ENCODE results near the gene POLR2L.

Gene POLR2L

DNA sequence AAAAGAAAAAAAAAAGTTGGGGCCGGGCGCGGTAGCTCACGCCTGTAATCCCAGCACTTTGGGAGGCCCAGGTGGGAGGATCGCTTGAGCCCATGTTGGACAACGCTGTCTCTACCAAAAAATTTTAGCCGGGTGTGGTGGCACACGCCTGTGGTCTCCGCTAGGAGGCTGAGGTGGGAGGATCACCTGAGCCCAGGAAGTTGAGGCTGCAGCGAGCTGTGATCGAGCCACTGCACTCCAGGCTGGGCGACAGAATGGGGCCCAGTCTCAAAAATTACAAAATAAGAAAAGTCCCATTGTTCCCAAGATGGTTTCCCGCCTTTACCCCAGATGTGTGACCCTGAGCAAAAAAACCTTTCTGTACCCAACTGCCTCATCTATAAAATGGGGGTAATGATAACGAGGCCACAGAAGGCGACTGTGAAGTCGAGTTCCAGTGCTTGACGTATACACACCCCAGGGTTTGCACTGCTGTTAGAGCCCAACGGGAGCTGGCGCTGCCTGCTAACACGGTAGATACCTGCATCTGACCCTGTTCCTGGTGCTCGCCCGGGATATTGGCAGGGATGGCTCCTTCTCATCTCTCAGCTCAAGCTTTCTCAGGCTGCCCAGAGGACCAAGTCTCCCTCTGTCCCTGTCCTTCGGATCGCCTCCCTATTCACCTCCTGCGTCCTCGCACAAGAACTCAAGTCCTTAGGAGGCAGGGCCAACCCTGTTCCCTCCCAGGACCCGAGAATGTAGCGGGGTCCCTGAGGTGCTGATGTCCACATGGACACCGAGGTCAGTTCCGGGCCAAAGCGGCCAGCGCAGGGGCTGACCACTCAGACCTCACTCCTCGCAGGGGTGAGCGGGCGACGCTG, 33.7 kb downstream of the POLR2L start:
- no peak for DNase-seq

DNA sequence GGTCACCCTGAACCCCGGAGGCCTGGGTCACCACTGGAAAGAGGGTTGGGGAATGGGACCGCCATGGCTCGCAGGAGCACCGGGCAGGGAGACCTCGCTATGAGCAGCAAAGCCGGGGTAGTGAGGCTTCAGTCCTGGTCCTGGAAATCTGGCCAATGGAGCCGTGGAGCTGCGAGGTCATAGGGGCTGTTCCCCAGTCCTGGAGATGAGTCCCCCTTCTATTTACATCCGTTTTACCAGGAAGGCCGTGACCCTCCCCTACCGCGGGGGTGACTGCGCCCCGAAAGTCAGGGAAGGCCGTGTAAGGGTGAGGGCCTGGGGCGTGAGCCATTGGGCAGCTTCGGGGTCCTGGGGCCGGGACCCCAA, 37.7 kb downstream of the POLR2L start:
- DNase-seq, result no peak

DNA sequence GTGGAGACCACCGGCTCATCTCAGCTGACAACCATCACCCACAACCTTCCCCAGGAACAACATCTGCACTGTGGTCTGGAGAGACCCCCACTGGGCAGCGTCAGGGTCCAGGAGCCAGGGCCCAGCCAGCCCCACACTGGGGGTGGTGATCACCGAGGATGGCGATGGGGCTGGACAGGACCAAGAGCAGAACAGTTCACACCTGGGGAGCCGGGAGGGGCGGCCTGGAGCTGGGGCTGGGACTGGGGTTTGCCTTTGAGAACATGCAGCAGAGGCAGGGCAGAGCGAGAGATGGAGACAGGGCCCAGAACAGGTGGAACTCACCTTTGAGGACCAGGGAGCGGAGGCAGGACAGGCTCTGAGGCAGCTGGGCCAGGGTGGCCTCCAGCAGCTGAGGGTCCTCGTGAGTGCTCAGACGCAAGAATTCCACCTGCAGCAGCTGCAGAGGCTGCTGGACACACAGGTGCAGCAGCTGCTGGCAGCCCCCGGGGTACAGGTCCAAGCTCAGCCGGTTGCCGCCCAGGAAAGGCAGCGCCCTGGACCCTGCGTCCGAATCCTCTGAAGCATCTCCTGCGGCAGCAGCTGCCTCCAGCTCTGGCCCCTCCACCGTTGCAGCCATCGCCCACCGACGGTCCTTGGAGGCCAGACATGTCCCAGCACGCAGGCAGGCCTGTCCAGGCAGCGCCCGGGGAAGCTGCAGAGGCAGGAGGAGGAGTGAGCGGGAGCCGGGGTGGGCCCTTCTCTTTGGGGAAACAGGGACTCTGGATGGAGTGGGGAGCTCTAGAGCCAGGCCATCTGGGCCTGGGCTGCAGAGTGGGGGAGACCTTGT, 38.3 kb downstream of the POLR2L start:
- no peak for DNase-seq

DNA sequence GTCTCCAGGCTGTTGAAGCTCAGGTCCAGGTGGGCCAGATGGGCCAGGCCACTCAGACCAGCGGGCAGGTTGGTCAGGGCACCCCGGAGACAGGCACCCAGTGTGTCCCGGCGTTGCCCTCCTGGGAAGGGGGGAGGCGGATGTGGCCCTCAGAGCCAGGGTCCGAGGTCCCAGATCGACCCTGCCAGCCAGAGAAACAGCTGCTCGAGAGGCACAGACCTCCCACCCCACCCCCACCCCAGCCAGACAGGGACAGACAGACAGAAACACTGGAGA, 38.9 kb downstream of the POLR2L start:
- DNase-seq, result no peak

DNA sequence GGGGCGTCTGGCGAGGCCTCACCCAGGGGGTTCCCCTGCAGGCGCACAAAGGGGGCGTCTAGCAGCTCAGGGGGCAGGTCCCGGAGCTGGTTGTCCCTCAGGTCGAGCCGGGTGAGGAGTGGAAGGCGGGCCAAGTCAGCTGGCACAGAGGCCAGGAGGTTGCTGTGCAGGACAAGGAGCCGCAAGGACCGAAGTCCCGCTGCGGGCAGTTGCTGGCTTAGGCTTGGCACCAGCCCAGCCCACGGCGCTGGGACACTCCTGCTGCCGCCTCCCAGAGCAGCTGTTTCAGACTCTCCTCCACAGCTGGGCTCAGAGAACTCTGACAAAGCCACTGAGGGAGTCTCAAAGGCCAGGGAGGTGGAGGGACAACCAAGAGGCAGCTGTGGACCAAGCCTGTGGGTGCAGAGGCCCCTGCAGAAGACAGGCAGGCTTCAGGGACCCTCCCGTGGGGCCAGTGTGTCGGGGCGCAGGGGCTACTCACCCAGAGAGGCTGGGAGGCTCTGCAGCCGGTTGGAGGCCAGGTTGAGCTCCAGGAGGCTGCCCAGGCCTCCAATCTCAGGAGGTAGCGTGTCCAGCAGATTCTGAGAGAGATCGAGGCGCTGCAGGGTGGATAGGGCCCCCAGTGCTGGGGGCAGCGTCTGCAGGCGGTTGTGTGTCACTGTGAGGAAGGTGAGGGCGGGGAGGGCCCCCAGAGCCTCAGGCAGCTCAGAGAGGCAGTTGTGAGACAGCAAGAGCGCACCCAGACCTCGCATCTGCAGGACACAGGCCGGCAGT, 39.4 kb downstream of the POLR2L start:
- no peak for DNase-seq

DNA sequence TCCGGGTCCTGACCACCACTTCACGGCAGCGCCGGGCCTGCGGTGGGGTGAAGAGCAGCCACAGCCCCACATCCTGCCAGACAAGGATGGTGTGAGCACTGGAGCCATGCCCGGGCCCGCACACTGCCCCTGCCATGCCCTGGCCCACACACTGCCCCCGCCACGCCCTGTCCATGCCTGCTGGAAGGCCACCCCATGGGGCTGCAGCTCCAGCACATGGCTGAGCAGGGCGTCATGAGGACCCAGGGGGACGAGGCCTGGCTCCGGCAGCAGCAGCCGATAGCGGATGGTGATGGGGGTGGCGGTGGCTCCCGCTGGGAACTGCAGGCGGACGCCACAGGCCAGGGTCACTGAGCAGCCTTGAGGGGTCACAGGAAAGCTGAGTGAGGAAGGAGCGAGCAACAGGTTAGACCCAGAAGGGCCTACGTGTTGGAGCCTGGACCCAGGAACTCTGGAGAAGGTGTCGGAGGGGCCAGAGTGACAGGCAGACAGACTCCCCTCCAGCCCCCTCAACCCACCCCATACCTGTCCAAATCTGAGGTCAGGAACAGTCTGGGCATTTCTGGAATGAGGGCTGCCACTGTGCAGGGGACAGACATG, 40.2 kb downstream of the POLR2L start:
- no peak for DNase-seq

DNA sequence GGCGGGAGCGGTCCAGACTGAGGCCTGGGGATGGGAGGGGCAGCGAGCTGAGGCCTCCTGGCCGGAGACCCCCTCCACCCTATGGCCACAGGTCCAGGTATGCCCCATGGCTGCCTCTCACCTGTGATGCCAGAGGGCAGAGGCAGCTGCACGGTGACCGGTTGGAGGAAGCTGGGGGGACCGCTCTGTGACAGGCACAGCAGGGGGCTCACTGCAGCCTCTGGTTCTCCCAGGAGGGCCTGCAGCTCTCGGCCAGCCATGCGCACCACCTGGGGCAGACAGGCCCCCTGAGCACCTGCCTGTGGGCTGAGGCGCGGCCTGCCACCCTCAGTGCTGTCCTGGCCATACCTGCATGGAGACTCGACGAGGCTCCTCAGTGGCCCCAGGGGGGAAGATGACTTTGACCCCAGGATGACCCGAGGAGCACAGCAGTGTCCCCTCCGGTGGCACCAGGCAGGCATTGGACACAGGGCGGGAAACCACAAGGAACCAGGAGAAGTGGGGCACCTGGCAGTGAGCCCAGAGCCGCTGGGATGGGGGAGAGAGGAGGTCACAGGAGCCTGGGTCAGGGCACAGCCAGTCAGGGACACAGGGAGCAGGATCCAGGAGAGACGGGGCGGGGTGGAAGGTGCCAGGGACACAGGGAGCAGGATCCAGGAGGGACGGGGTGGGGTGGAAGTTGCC, 41.1 kb downstream of the POLR2L start:
- DNase-seq, result no peak

DNA sequence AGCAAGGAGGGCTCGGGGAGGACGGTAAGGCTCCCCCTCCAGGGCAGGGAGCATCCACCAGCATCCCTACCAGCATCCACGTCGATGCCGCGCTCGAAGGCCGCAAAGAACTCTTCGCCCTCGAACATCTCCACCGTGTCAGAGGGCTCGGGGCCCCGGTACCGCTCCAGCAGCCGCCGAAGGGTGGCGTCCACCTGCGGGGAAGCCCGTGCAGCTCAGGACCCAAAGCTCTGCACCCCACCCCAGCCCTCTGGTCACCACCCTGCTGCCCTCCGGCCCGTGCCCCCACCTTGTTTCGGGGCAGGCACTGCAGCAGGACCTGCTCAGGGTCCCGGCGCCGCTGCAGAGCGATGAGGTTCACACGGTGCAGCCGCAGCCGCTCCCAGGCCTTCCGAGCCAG, 41.9 kb downstream of the POLR2L start:
- DNase-seq, result no peak

DNA sequence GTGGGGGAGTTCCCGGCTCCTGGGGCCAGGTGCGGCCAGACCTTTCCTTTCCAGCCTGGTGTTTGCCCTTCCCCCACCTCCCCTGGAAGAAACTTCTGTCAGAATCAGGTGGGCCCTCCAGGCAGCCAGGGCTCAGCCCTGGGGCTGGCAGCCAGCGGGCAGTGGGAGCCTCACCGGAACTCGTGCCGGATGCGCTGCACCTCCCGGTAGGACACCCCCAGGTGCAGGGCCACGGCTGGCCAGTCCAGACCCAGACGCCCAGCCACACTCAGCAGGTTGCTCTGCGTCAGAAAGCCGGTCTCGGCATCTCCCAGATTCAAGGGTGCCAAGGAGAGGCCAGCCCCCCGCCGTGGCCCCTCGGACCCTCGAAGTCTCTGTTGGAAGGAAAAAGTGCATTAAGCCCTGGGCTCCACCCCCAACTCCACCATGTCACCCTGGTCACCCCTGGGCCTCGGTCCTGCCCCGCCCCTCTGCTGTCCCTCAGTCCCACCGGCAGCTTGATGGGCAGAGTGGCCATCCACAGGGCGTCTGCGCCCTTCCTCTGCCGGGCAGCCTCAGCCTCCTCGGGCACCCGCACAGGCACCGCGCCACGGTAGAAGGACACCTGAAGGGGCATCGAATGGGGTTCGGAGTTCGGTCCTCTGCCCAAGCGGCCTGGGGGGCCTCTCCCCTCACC, 42.5 kb downstream of the POLR2L start:
- no peak for DNase-seq

DNA sequence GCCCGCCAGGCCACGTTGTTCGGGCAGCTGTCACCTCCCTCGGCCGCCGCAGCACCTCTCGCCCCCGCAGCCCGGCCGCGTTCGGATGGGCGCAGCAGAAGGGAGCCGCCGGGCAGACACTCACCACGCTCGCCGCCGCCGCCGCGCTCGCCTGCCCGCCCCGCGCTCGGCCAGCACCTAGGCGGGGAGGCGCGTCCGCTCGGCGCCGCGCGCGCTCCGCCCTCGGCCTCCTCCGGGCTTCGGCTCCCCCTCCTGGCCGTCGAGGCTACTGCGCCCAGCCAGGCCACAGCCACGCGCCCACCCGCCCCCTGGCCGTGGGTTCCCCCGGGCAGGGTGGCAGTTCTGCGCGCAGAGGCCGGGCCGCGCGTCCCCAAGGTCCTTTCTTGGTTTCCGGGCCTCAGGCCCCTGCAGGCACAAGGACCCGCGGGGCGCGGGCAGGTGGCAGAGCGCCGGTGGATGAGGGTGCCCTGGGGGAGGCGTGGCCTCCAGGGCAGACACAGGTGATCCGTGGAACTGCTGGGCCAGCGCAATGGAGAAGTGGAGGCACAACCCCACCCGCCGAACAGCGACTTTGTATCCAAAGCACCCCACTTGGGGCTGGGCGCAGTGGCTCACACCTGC, 44.1 kb downstream of the POLR2L start, which contains the start of gene SLC25A22:
TSS of gene SLC25A22 (minus strand) at position 189 of the 621 bp plus-strand sequence. CDS start 3,275 bp downstream, outside the sequence.
- DNase-seq, result peak; percentile 66

DNA sequence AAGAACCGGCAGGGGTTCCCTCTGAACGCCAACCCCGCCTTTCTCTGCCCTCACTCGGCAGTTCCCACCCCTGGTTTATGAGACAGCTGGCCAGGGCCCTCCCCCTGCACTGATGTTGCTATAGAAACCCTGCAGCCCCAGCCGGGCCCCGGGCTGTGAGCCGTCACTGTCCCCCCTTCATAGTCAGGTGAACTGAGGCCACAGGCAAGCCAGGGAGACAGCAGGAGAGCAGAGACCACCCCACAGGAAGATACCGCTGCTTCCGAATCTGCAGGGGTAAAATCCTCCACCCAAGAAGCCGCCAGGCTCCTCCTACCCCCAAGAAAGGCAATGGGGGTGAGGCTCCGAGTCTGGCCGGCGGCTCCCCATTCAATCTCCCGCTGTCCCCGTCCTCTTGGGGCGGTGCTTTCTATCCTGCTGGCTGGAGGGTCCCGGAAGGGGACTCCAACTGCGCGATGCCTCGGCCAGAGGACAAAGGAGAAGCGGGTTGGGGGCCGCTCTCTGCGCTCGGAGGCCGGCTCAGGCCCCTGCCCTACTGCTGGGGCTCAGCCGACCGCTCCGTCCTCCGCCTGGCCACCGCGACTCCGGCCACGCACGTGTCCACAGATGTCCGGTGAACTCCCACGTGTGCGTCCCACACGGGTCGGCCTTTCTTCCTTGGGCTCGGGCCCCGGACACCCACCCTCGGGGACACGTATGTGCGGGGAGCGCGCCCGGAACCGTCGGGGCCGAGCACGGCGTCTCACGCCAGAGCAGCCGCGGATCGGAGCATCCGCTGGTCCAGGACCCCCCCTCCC, 44.8 kb downstream of the POLR2L start:
- DNase-seq, result peak; percentile 67

DNA sequence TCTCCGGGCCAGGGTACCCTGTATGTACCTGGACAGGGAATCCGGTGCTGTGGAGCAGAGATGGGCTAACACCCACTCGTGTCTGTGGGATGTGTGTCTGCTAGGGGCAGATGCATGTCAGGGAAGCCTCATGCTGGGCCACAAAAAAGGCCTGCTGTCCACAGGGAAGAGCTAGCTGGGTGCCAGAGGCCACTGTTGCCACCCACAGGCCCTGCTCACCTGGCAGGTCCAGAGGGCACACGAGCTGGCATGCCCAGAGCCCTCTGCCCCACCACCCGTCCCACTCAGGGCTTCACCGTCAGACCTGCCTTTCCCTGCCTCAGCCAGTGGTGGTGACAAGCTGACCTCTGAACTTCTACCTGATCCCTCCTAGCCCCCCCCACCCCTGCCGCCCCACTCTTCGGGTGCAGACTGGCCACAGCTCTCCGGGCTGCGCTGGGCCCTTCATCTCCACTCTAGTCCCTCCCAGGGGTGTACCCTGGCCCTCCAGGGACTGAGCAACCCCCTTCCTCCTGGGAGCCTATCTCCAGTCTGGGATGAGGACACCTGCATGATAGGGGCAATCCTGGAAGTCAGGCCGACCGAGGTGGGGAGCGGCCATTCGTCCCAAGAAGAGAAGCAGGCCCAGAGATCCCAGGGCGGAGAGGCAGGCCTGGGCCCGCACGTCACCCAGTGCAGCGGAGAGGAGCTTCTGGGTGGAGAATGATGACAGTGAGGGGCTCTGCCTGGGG, 45.6 kb downstream of the POLR2L start:
- DNase-seq, result no peak

DNA sequence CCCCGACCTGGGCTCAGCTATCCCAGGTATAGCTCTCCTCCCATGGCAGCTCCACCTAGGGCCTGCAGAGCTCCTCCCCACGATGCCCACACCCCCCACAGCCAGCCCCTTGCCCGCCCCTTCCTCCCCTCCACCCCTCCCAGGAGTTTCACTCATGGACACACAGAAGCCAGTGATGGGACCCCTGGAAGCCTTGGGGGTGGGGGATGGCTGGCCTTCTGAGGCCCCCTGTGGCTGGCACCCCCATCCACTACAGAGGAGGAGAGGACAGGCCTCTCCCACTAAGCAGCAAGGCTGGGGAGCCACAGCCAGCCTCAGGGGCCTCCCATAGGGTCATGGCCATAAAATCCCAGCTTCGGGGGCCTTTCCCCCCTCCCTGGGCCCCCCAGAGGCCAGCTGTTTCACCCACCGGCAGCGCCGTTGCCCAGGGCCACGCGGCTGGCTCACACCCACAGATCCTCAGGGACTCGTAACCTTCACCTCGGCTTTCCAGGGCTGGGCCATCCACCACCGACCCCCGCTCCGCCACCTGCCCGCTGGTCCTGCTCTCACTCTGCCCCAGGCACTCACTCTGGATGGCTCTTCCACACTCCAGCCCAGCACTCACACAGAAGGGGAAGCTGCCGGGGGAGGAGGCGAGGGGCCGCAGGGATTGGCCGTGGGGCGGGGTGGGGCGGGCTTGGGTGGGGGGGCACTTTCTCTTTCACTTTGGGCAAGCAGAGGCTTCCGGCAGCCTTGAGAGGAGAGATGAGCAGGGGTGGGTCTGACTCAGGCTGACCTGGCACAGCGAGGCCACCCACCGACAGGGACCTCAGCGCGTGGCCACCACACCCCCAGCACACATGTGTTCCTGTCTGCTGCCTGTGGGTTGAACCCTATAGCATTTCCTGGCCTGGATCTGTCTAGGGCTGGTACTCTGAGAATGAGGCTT, 46.4 kb downstream of the POLR2L start:
- DNase-seq, result peak; percentile 83

DNA sequence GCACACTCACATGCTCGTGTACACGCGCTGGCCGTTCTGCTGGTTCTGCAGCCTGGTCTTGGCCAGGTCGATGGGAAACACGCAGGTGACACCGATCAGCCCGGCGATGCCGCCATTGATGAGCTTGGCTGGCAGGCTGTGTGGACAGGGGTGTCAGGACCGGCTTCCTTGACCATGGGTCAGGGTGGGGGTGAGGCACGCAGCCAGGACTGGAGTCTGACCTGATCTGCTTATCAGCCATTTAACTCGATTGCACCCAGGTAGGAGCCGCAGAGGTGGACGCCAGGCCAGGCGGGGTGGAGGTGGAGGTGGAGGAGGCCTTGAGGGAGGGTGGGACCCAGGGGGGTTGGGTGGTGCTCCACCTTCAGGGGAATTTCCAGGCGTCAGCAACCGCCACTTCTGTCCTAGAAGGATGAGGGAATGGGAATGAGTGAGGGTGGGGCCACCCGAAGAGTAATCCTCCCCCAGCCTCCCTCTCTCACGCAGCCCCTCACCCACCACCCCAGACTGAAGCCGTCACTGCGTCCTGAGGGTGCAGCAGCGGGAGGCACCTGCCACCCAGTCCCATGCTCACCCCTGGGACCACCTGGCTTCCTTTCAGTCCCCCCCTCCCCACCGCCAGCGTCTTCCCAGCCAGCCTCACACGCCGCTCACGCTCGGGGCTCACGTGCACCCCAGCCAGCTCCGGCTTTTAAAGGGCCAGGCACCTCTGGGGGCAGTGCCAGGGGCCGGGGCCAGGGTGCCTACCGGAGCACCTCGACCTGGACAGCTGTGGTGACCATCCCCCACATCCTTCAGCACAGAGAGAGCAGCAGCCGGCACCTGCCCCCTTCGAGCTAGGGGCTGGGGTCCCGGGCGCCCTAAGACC, 47.3 kb downstream of the POLR2L start:
- DNase-seq, result peak; percentile 51

DNA sequence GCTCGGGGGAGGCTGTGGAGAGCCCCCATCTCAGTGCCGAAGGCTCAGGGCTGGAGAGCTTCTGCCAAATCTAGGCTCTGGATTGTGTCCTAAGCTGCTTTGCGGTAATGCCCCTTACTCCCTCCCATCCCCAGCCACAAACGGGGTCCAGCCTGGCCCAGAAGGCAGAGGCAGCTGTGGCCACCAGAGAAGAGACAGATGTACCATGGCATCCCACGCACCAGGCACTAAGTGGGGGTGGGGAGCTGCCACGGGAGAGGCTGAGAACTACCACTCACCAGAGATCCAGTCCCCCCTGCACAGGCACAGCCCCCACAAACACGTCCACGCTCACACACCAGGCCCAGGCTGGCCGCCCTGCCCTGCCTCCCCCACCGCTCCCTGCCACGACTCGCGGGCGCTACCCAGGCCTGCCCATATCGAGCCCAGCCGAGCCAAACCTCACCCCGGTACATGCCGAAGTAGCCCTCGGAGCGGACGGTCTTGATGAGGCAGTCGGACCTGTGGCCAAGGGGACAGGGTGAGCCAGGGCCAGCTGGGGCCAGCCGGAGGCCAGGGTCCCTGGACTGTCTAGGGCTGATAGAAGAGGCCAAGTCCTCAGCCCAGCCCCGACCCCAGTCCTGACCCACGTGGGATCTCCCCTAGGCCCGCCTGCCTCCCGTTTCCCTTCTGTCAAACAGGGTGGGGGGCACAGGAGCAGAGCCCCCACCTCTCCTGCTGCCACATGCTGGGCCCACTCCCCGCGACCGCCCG, 48.1 kb downstream of the POLR2L start:
- no peak for DNase-seq

DNA sequence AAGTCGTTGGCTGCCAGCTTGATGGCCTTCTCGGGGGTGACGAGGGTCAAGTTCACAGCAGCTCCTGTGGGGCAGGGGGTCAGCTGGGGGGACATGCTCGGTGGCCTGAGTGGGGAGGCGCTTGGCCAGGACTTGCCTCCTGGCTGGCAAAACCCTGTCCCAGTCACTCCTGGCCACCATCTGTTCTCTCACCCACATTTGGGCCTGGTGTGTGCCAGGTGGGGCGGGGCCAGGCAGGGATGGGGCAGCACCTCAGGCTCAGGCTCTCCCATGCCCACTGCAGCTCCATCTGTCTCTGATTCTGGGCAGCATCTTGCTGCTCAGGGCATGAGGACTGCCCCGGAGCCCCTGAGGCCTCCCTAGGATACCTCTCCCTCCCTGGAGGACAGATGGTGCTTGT, 48.8 kb downstream of the POLR2L start:
- no peak for DNase-seq

DNA sequence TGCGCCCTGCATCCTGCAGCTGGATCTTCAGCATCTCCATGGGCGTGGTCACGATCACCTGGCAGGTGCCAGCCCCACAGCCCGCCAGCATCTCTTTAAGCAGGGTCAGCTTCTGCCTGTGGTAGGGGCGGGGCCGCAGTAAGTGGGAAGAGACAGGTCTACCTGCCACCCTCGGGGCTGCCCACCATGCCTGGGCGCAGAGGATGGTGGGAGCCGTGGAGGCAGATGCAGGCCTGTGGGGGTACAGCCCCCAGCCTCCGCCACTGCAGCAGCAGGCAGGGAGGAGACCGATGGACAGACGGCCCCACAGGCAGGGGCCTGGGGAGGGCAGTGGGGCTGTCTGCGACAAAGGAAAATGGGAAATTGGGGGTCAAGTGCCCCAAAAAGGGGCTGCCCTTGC, 49.5 kb downstream of the POLR2L start:
- DNase-seq, result no peak

Measured in NCI-H226 (cell line).